A673 (cell line): Measurements from ENCODE around the gene TFDP1. TPM values are rescaled to one million over a fixed set of nuclear protein-coding genes. Genes with fewer than 3 reads are reported as not detected.

Source experiments
- BruUV-seq: library from RNA; stranded (reverse); fragments of 400-500 nt; replicated peaks from 2 replicates; lab custom pipeline; 2021; lab: Mats Ljungman, UMichigan
- CTCF ChIA-PET: fragments of 300-600 bp; sonication (Branson Sonifier 250); formaldehyde crosslinking; loops from one replicate; lab custom pipeline; 2022; ENCODE audit warnings: antibody characterized with exemption; lab: Charles Lee
- POLR2A ChIA-PET: fragments of 300-600 bp; sonication (Branson Sonifier 250); formaldehyde crosslinking; loops from one replicate; lab custom pipeline; 2022; ENCODE audit warnings: antibody characterized with exemption; ENCODE audit not compliant: low non-redundant PET; lab: Charles Lee
- DNase-seq: peaks from one replicate; pipeline ENCODE4 v3.0.0-alpha.2; 2015; ENCODE audit warnings: low spot score
- H3K27ac ChIP-seq: fragments of 200-600 bp; sonication (generic); 2 replicates; pipeline ENCODE4 v1.5.1; 2016; ENCODE audit warnings: mixed run types, low read depth, mild to moderate bottlenecking, mixed read lengths, antibody characterized with exemption, low read length; ENCODE audit not compliant: poor library complexity, severe bottlenecking
- H3K27me3 ChIP-seq: fragments of 200-600 bp; sonication (generic); replicated peaks from 2 replicates; pipeline ENCODE4 v1.6.1; 2017; ENCODE audit warnings: mixed run types, low read depth, mild to moderate bottlenecking, mixed read lengths, antibody characterized with exemption, low read length; ENCODE audit not compliant: insufficient read depth, poor library complexity
- H3K36me3 ChIP-seq: fragments of 200-600 bp; sonication (generic); 2 replicates; pipeline ENCODE4 v1.6.1; 2016; ENCODE audit warnings: mixed run types, mild to moderate bottlenecking, mixed read lengths, antibody characterized with exemption, low read length; ENCODE audit not compliant: insufficient read depth, poor library complexity, severe bottlenecking
- H3K4me1 ChIP-seq: fragments of 200-600 bp; sonication (generic); 2 replicates; pipeline ENCODE4 v1.6.1; 2017; ENCODE audit warnings: mixed run types, mild to moderate bottlenecking, mixed read lengths, antibody characterized with exemption, low read length; ENCODE audit not compliant: insufficient read depth, poor library complexity, severe bottlenecking
- H3K4me3 ChIP-seq: fragments of 200-600 bp; sonication (generic); 2 replicates; pipeline ENCODE4 v1.5.1; 2016; ENCODE audit warnings: low read depth, mixed run types, mild to moderate bottlenecking, mixed read lengths, low read length; ENCODE audit not compliant: poor library complexity, severe bottlenecking
- H3K9me3 ChIP-seq: fragments of 200-600 bp; sonication (generic); 2 replicates; pipeline ENCODE4 v1.6.1; 2016; ENCODE audit warnings: mixed run types, low read depth, mild to moderate bottlenecking, mixed read lengths, antibody characterized with exemption, low read length; ENCODE audit not compliant: poor library complexity, severe bottlenecking
- CTCF ChIP-seq: fragments of 300-800, 200-600 bp; sonication (generic); conservative IDR thresholded peaks from 2 replicates; pipeline ENCODE4 v1.5.1; 2017; ENCODE audit warnings: low read depth, mild to moderate bottlenecking, antibody characterized with exemption, low read length, moderate library complexity, mixed read lengths
- EZH2 ChIP-seq: fragments of 200-600 bp; sonication (generic); IDR thresholded peaks from 2 replicates; pipeline ENCODE4 v1.6.1; 2017; ENCODE audit warnings: borderline replicate concordance, low read depth, mild to moderate bottlenecking, mixed read lengths, antibody characterized with exemption, low read length; ENCODE audit not compliant: poor library complexity, severe bottlenecking
- intact Hi-C: fragments of 100-400 bp; cut with micrococcal nuclease; formaldehyde crosslinking; loops from one replicate; pipeline ENCODE4 v1.10.0; 2022; ENCODE audit not compliant: unreplicated experiment
- total RNA-seq: library from RNA; stranded (reverse); gene quantifications from 2 replicates; pipeline ENCODE4 v1.2.3, GENCODE V29; 2021

TFDP1 gene
- total RNA-seq, 1 experiment from 2014 or later, result 153 TPM

GRCh38 chr13:113625965-113626721 is 41.6 kb downstream of the TFDP1 start:
- H3K4me3 ChIP-seq, result no peak overlapping the region
- no peaks in the 10 kb centered on the region for H3K9me3 ChIP-seq
- H3K27ac ChIP-seq, result peak overlapping the region; percentile 60
- TF ChIP-seq EZH2 (no peak), CTCF (no peak)
- peaks cover 8% of the 10 kb centered on the region for H3K4me1 ChIP-seq
- no TSS peak for BruUV-seq
- peak; percentile 43 for DNase-seq
- intact Hi-C loops, result no loop called here
- ChIA-PET POLR2A (no interaction called here), CTCF (no interaction called here)
- peaks cover 25% of the 10 kb centered on the region for H3K36me3 ChIP-seq
- H3K27me3 ChIP-seq, result no peaks in the 10 kb centered on the region

DNA sequence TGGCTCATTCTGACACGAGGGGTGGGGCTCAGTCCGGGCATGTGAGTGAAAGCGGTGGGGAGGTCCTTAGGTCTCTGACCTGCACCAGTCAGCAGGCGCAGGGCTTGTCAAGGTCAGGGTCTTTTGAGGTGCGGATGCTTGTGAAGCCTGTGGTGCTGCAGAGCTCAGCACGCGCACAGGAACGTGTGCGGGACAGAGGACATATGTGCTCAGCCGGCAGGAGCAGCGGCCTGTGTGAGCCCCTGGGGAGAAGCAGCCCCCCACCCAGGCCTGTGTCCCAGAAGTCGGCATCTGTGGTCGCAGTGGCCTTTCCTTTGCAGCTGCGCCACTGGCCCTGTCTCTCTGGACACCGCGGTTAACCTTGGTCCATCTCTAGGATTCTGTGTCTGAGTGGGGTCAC is 42.6 kb downstream of the TFDP1 start:
- DNase-seq, result no peak
- Histone ChIP-seq H3K27ac (peak overlapping the region; percentile 60), H3K36me3 (peaks cover 33% of the 10 kb centered on the region), H3K4me3 (no peak overlapping the region), H3K4me1 (peaks cover 8% of the 10 kb centered on the region), H3K9me3 (no peaks in the 10 kb centered on the region), H3K27me3 (no peaks in the 10 kb centered on the region)
- TF ChIP-seq EZH2 (no peak), CTCF (no peak)
- no TSS peak for BruUV-seq
- CTCF ChIA-PET, result no interaction called here
- intact Hi-C loops, result no loop called here
- POLR2A ChIA-PET, result no interaction called here

GRCh38 chr13:113628291-113629270 is 44.0 kb downstream of the TFDP1 start:
- DNase-seq, result no peak
- no peaks in the 10 kb centered on the region for H3K9me3 ChIP-seq
- H3K27ac ChIP-seq, result no peak overlapping the region
- peaks cover 34% of the 10 kb centered on the region for H3K36me3 ChIP-seq
- TF ChIP-seq CTCF (no peak), EZH2 (no peak)
- H3K4me1 ChIP-seq, result peaks cover 8% of the 10 kb centered on the region
- intact Hi-C loops, result no loop called here
- H3K27me3 ChIP-seq, result no peaks in the 10 kb centered on the region
- no TSS peak for BruUV-seq
- POLR2A ChIA-PET, result no interaction called here
- H3K4me3 ChIP-seq, result no peak overlapping the region
- CTCF ChIA-PET, result no interaction called here
